ENCODE measurements around the gene DYNC1H1. TPM values are rescaled to one million over a fixed set of nuclear protein-coding genes. Genes with fewer than 3 reads are reported as not detected.

Gene DYNC1H1
- total and polyA plus RNA-seq, 2 of the 13 experiments (the other 11 are each of a cell fraction or from before 2014, with no cell fraction given) = 74.4 to 239 TPM

DNA sequence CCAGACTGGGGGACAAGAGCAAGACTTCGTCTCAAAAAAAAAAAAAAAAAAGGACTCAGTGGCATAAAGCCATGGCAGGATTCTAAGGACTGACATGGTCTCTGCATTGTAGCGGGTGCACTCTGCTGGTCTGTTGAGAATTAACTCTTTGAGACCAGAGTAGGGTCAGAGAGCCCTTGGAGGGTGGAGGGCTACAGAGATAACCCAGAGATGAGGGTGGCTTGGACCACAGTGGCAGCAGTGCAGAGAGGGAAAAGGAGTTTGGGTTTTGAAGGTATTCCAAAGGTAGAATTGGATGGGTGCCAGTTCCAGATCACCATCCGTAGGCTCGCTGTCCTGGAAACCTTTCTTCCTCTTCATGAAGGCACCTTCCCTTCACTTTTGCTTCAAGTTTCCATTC lies 14.3 kb upstream of the DYNC1H1 start:
- Histone ChIP-seq H2AFZ (ENCODE audit: low read length) (no peak overlapping the region), H3K9me3 (ENCODE audit: low read length) (no peaks in the 10 kb centered on the region), H4K20me1 (ENCODE audit: insufficient read depth, low read length) (no peaks in the 10 kb centered on the region), H3K27me3 (ENCODE audit: control insufficient read depth in 1 of 2, insufficient read depth in 2 of 2, low read length in 2 of 2) (no peaks in the 10 kb centered on the region; a peak in 1 of 5 replicates), H3K36me3 (replicated peaks in 1 of 2; ENCODE audit: control insufficient read depth in 1 of 2, insufficient read depth in 2 of 2, low read length in 2 of 2) (no peaks in the 10 kb centered on the region), H3K4me2 (ENCODE audit: low read depth, low read length) (peak overlapping the region; percentile 41), H3K4me1 (ENCODE audit: insufficient read depth, low read length) (peaks cover 20% of the 10 kb centered on the region), H3K79me2 (ENCODE audit: insufficient read depth, low read length) (peaks cover 15% of the 10 kb centered on the region), H3K4me3 (replicated peaks in 1 of 3; ENCODE audit: insufficient read depth in 1 of 3, low read depth in 2 of 3, low read length in 3 of 3) (no peak overlapping the region), H3K27ac (ENCODE audit: extremely low read length, insufficient read depth, low read length) (no peak overlapping the region), H3K9ac (ENCODE audit: insufficient read depth, low read depth, low read length) (no peak overlapping the region)
- 94% methylated on average over 4 of the region's 4 CpGs for WGBS (ENCODE audit: low lambda C conversion rate)
- intact Hi-C loops (cut with micrococcal nuclease; ENCODE audit: unreplicated experiment) (no loop called here), in situ Hi-C loops (cut with HindIII; ENCODE audit: extremely low pct_ligation_motif_present, low pct_unique_long_range_greater_than_20kb) (no loop called here)
- DNase-seq (ENCODE audit: low spot score) (no peak), ATAC-seq (no peak), FAIRE-seq (no peak)
- TF ChIP-seq ZNF652 (CRISPR knock-in tag; IDR thresholded peaks at IDR 0.05; ENCODE audit: borderline replicate concordance, low read depth) (peak; percentile 78), ARNTL (CRISPR knock-in tag; IDR thresholded peaks at IDR 0.05) (no peak)
- ChIA-PET POLR2A (interaction anchor here (1.8 to 2.1 kb wide), 2 partner anchors 12 to 179 kb away, joined by 4 to 10 read pairs; no protein-coding TSS in a partner anchor), CTCF (ENCODE audit: low intra/inter-chr PET ratio, low total read pairs) (no interaction called here)
- no TSS peak for BruUV-seq (replicated peaks)

DNA sequence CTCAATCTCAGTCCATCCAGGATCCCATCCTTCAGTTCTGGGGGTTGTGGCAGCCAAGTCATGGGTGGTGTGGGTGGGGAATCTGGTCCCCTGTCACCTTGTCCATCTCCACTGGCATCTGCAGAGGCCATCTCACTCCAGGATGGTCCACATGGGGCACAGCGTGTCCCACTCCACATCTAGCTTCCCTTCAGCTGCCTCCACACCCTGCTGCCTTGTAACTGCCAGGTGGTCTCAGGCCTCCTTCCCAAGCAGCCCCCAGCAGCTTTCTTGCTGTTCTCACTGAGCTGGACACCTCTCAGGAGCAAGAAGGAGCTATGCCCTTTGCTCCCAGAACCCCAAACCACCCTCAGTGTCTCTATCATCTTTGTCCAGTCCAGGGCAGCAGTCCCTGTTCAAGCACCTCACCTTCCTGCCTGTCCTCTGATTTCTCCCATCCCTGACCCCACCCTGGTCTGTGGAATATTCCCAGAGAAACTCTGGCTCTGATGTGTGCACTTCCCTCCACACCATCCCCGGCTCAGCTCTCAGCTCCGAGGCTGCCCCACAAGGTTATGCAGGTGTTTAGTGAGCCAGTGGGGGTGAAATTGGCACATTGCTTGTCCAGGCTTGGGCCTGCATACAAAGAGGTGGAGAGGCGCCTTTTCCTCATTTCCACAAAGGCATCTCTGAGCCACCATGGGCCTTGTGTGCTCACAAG lies 13.7 kb upstream of the DYNC1H1 start:
- Histone ChIP-seq H3K4me3 (replicated peaks in 1 of 3; ENCODE audit: insufficient read depth in 1 of 3, low read depth in 2 of 3, low read length in 3 of 3) (no peak overlapping the region), H3K27ac (ENCODE audit: extremely low read length, insufficient read depth, low read length) (no peak overlapping the region), H3K4me2 (ENCODE audit: low read depth, low read length) (peak overlapping the region; percentile 41), H3K4me1 (ENCODE audit: insufficient read depth, low read length) (peaks cover 20% of the 10 kb centered on the region), H3K36me3 (replicated peaks in 1 of 2; ENCODE audit: control insufficient read depth in 1 of 2, insufficient read depth in 2 of 2, low read length in 2 of 2) (no peaks in the 10 kb centered on the region), H3K27me3 (ENCODE audit: control insufficient read depth in 1 of 2, insufficient read depth in 2 of 2, low read length in 2 of 2) (no peaks in the 10 kb centered on the region; a peak in 1 of 5 replicates), H2AFZ (ENCODE audit: low read length) (no peak overlapping the region), H3K79me2 (ENCODE audit: insufficient read depth, low read length) (peaks cover 15% of the 10 kb centered on the region), H3K9ac (ENCODE audit: insufficient read depth, low read depth, low read length) (no peak overlapping the region), H3K9me3 (ENCODE audit: low read length) (no peaks in the 10 kb centered on the region), H4K20me1 (ENCODE audit: insufficient read depth, low read length) (no peaks in the 10 kb centered on the region)
- in situ Hi-C loops (cut with HindIII; ENCODE audit: extremely low pct_ligation_motif_present, low pct_unique_long_range_greater_than_20kb) = no loop called here
- ChIA-PET POLR2A (no interaction called here), CTCF (ENCODE audit: low intra/inter-chr PET ratio, low total read pairs) (no interaction called here)
- BruUV-seq (replicated peaks) = no TSS peak
- FAIRE-seq = no peak
- WGBS (ENCODE audit: low lambda C conversion rate) = 53% methylated on average over 4 of the region's 4 CpGs
- ATAC-seq = no peak
- TF ChIP-seq ZNF143 (CRISPR knock-in tag; IDR thresholded peaks at IDR 0.05) (no peak), ZC3H13 (CRISPR knock-in tag; IDR thresholded peaks at IDR 0.05) (peak; percentile 85), POLR2AphosphoS5 (IDR thresholded peaks at IDR 0.05; ENCODE audit: low read depth, low read length) (peak; percentile 34; the same call in 1 of the 2 replicates), POLR2A (IDR thresholded peaks at IDR 0.05; ENCODE audit: insufficient read depth in 1 of 2, low read depth in 2 of 2, low read length in 2 of 2) (peak in 1 of 2 experiments; percentile 54; a peak in 1 of 4 replicates)
- TF ChIP-seq, protein P1, sequence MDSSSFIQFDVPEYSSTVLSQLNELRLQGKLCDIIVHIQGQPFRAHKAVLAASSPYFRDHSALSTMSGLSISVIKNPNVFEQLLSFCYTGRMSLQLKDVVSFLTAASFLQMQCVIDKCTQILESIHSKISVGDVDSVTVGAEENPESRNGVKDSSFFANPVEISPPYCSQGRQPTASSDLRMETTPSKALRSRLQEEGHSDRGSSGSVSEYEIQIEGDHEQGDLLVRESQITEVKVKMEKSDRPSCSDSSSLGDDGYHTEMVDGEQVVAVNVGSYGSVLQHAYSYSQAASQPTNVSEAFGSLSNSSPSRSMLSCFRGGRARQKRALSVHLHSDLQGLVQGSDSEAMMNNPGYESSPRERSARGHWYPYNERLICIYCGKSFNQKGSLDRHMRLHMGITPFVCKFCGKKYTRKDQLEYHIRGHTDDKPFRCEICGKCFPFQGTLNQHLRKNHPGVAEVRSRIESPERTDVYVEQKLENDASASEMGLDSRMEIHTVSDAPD (CRISPR knock-in tag; IDR thresholded peaks at IDR 0.05) = no peak
- TF ChIP-seq, protein P2, sequence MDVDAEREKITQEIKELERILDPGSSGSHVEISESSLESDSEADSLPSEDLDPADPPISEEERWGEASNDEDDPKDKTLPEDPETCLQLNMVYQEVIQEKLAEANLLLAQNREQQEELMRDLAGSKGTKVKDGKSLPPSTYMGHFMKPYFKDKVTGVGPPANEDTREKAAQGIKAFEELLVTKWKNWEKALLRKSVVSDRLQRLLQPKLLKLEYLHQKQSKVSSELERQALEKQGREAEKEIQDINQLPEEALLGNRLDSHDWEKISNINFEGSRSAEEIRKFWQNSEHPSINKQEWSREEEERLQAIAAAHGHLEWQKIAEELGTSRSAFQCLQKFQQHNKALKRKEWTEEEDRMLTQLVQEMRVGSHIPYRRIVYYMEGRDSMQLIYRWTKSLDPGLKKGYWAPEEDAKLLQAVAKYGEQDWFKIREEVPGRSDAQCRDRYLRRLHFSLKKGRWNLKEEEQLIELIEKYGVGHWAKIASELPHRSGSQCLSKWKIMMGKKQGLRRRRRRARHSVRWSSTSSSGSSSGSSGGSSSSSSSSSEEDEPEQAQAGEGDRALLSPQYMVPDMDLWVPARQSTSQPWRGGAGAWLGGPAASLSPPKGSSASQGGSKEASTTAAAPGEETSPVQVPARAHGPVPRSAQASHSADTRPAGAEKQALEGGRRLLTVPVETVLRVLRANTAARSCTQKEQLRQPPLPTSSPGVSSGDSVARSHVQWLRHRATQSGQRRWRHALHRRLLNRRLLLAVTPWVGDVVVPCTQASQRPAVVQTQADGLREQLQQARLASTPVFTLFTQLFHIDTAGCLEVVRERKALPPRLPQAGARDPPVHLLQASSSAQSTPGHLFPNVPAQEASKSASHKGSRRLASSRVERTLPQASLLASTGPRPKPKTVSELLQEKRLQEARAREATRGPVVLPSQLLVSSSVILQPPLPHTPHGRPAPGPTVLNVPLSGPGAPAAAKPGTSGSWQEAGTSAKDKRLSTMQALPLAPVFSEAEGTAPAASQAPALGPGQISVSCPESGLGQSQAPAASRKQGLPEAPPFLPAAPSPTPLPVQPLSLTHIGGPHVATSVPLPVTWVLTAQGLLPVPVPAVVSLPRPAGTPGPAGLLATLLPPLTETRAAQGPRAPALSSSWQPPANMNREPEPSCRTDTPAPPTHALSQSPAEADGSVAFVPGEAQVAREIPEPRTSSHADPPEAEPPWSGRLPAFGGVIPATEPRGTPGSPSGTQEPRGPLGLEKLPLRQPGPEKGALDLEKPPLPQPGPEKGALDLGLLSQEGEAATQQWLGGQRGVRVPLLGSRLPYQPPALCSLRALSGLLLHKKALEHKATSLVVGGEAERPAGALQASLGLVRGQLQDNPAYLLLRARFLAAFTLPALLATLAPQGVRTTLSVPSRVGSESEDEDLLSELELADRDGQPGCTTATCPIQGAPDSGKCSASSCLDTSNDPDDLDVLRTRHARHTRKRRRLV (CRISPR knock-in tag; IDR thresholded peaks at IDR 0.05) = no peak
- no peak for DNase-seq (ENCODE audit: low spot score)
- intact Hi-C loops (cut with micrococcal nuclease; ENCODE audit: unreplicated experiment) = no loop called here
